ENCODE results near the gene RPL39L. TPM values are rescaled to one million over a fixed set of nuclear protein-coding genes. Genes with fewer than 3 reads are reported as not detected.

The RPL39L gene
- polyA plus RNA-seq, 3 donors, result 1.1 to 3.4 (median 3.1) TPM

GRCh38 chr3:187105700-187106099, 33.6 kb downstream of the RPL39L start:
- Histone ChIP-seq H3K9ac (ENCODE audit: insufficient read depth, low read length, poor library complexity, severe bottlenecking) (no peak overlapping the region), H3K9me3 (replicated peaks in 1 of 2; ENCODE audit: control insufficient read depth in 1 of 2, insufficient read depth in 1 of 2, low read length in 2 of 2) (no peaks in the 10 kb centered on the region), H3K27me3 (ENCODE audit: control insufficient read depth in 2 of 2, insufficient read depth in 2 of 2, low read length in 2 of 2) (no peaks in the 10 kb centered on the region), H3K79me2 (ENCODE audit: insufficient read depth, low read length) (no peaks in the 10 kb centered on the region), H2AFZ (ENCODE audit: insufficient read depth, low read depth, low read length, poor library complexity, severe bottlenecking) (no peak overlapping the region), H3K4me3 (replicated peaks in 1 of 3; ENCODE audit: low read depth in 2 of 3, low read length in 3 of 3) (no peak overlapping the region), H4K20me1 (ENCODE audit: insufficient read depth, low read length) (no peaks in the 10 kb centered on the region), H3K36me3 (replicated peaks in 1 of 2; ENCODE audit: control insufficient read depth in 1 of 2, insufficient read depth in 2 of 2, low read length in 2 of 2) (no peaks in the 10 kb centered on the region), H3K4me2 (replicated peaks; ENCODE audit: extremely low read depth, low read length, poor library complexity, severe bottlenecking) (no peak overlapping the region), H3K27ac (ENCODE audit: low read depth in 1 of 2, low read length in 2 of 2) (no peak overlapping the region), H3K4me1 (ENCODE audit: control insufficient read depth in 1 of 2, insufficient read depth in 2 of 2, low read length in 2 of 2) (peaks cover 5 to 9% of the 10 kb centered on the region in 2 donors)
- TF ChIP-seq CTCF (IDR thresholded peaks at IDR 0.05), result no peak
- Mint-ChIP-seq H3K4me1 (peaks cover 12% of the 10 kb centered on the region), H3K36me3 (no peaks in the 10 kb centered on the region), H3K27ac (no peak overlapping the region), H3K4me3 (no peak overlapping the region), H3K9me3 (no peaks in the 10 kb centered on the region), H3K27me3 (ENCODE audit: low read depth in 3 of 3) (no peaks in the 10 kb centered on the region)
- WGBS (ENCODE audit: insufficient coverage), result 80% methylated on average over 1 of the region's 3 CpGs
- DNase-seq, result no peak
- intact Hi-C loops (cut with micrococcal nuclease), result loop anchor here in 1 of 2 donors (5.0 kb wide), 1 partner anchor 62 kb away; no protein-coding TSS in a partner anchor

- no peak for DNase-seq
- H3K36me3 Mint-ChIP-seq, result no peaks in the 10 kb centered on the region
- no peak overlapping the region for H3K27ac Mint-ChIP-seq
- Histone ChIP-seq H2AFZ (ENCODE audit: insufficient read depth, low read depth, low read length, poor library complexity, severe bottlenecking) (no peak overlapping the region), H3K4me3 (replicated peaks in 1 of 3; ENCODE audit: low read depth in 2 of 3, low read length in 3 of 3) (no peak overlapping the region), H3K36me3 (replicated peaks in 1 of 2; ENCODE audit: control insufficient read depth in 1 of 2, insufficient read depth in 2 of 2, low read length in 2 of 2) (no peaks in the 10 kb centered on the region), H3K79me2 (ENCODE audit: insufficient read depth, low read length) (no peaks in the 10 kb centered on the region), H3K27me3 (ENCODE audit: control insufficient read depth in 2 of 2, insufficient read depth in 2 of 2, low read length in 2 of 2) (no peaks in the 10 kb centered on the region), H4K20me1 (ENCODE audit: insufficient read depth, low read length) (no peaks in the 10 kb centered on the region), H3K27ac (ENCODE audit: low read depth in 1 of 2, low read length in 2 of 2) (no peak overlapping the region), H3K9me3 (replicated peaks in 1 of 2; ENCODE audit: control insufficient read depth in 1 of 2, insufficient read depth in 1 of 2, low read length in 2 of 2) (no peaks in the 10 kb centered on the region), H3K4me2 (replicated peaks; ENCODE audit: extremely low read depth, low read length, poor library complexity, severe bottlenecking) (no peak overlapping the region), H3K9ac (ENCODE audit: insufficient read depth, low read length, poor library complexity, severe bottlenecking) (no peak overlapping the region), H3K4me1 (ENCODE audit: control insufficient read depth in 1 of 2, insufficient read depth in 2 of 2, low read length in 2 of 2) (peaks cover 5 to 9% of the 10 kb centered on the region in 2 donors)
- WGBS (ENCODE audit: insufficient coverage), result 90% methylated on average over 3 of the region's 7 CpGs
- no peak for TF ChIP-seq CTCF (IDR thresholded peaks at IDR 0.05)
- H3K4me3 Mint-ChIP-seq, result peak overlapping the region in 1 of 2 donors; percentile 25
- H3K27me3 Mint-ChIP-seq (ENCODE audit: low read depth in 3 of 3), result no peaks in the 10 kb centered on the region
- H3K4me1 Mint-ChIP-seq, result peaks cover 12% of the 10 kb centered on the region
- no peaks in the 10 kb centered on the region for H3K9me3 Mint-ChIP-seq
- intact Hi-C loops (cut with micrococcal nuclease), result loop anchor here in 1 of 2 donors (5.0 kb wide), 1 partner anchor 62 kb away; no protein-coding TSS in a partner anchor
Measured at GRCh38 chr3:187104933-187105332, 34.4 kb downstream of the RPL39L start.

All from CD14-positive monocyte (primary cell).